Measurements from ENCODE around the gene APOBEC4.

DNA sequence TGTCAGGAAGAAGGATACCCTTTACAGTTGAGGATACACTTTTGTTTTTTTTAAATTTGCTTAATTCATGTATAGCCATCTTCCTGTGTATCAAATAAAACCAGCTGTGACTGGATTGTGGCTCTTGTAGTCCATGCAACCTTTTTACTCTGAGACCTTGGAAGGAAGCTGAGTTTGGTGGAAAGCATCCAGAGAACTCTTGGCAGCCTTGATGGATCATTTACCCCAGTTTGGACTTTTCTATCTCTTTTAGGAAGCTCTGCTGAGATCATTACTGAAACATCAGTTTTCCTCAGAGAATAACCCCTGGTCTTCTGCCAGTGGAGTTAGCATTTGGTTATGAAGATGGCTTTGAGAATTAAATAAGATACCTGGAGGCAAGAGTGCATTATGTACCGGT is 21.2 kb upstream of the APOBEC4 start:
- TF ChIP-seq, protein P1, sequence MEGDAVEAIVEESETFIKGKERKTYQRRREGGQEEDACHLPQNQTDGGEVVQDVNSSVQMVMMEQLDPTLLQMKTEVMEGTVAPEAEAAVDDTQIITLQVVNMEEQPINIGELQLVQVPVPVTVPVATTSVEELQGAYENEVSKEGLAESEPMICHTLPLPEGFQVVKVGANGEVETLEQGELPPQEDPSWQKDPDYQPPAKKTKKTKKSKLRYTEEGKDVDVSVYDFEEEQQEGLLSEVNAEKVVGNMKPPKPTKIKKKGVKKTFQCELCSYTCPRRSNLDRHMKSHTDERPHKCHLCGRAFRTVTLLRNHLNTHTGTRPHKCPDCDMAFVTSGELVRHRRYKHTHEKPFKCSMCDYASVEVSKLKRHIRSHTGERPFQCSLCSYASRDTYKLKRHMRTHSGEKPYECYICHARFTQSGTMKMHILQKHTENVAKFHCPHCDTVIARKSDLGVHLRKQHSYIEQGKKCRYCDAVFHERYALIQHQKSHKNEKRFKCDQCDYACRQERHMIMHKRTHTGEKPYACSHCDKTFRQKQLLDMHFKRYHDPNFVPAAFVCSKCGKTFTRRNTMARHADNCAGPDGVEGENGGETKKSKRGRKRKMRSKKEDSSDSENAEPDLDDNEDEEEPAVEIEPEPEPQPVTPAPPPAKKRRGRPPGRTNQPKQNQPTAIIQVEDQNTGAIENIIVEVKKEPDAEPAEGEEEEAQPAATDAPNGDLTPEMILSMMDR (IDR thresholded peaks at IDR 0.05): no peak
- TF ChIP-seq POLR2A (IDR thresholded peaks at IDR 0.05) (no peak), POLR2AphosphoS5 (IDR thresholded peaks at IDR 0.05) (no peak), EP300 (IDR thresholded peaks at IDR 0.05) (no peak)
